HepG2 (cell line): ENCODE data around the gene PRKACA. TPM values are rescaled to one million over a fixed set of nuclear protein-coding genes. Genes with fewer than 3 reads are reported as not detected.

ENCODE experiments used
- DPF2 ChIP-seq: sonication (generic); formaldehyde crosslinking; IDR thresholded peaks from 2 replicates; pipeline ENCODE4 v1.4.0; 2020; ENCODE audit warnings: mild to moderate bottlenecking, low read depth, missing genetic modification reagents, borderline replicate concordance
- HNRNPK ChIP-seq: fragments of 200-400 bp; formaldehyde crosslinking; IDR thresholded peaks from 2 replicates; pipeline ENCODE4 v1.6.1; 2018; ENCODE audit warnings: low read length, low read depth, moderate library complexity, mild to moderate bottlenecking; ENCODE audit not compliant: poor library complexity, severe bottlenecking
- HOXA3 ChIP-seq: sonication (generic); formaldehyde crosslinking; IDR thresholded peaks from 2 replicates; pipeline ENCODE4 v1.5.0; 2020; ENCODE audit warnings: missing genetic modification reagents
- KDM3A ChIP-seq: IDR thresholded peaks from 2 replicates; pipeline ENCODE4 v1.6.1; 2018; ENCODE audit warnings: low read depth, missing compliant biosample characterization
- MXI1 ChIP-seq: IDR thresholded peaks from 3 replicates; pipeline ENCODE4 v1.6.1; 2012; ENCODE audit warnings: low read depth, low read length, inconsistent platforms, borderline replicate concordance
- NCOA5 ChIP-seq: sonication (generic); formaldehyde crosslinking; IDR thresholded peaks from 2 replicates; pipeline ENCODE4 v1.4.0; 2020; ENCODE audit warnings: missing genetic modification reagents
- RARG ChIP-seq: sonication (generic); formaldehyde crosslinking; IDR thresholded peaks from 2 replicates; pipeline ENCODE4 v1.4.0; 2020; ENCODE audit warnings: low read depth, mild to moderate bottlenecking, missing genetic modification reagents
- SMC3 ChIP-seq: IDR thresholded peaks from 2 replicates; pipeline ENCODE4 v1.6.1; 2011; ENCODE audit warnings: low read length, improper control_type of control experiment
- ZNF282 ChIP-seq: fragments of 450-650 bp; IDR thresholded peaks from 2 replicates; pipeline ENCODE4 v1.6.1; 2018; ENCODE audit not compliant: partially characterized antibody
- polyA plus RNA-seq, 8 experiments: library from polyadenylated mRNA; depleted of rRNA in 3 of 8; stranded (reverse) in 7 of 8; unstranded in 1 of 8; fragments of >200 nt; fragmentation: Illumina TruSeq in 4 of 8; extraction: Trizol in 4 of 8; gene quantifications; 2 replicates each; pipeline versions ENCODE4 v1.2.1 to v1.2.3, GENCODE V29; 2011 to 2016; ENCODE audit warnings: low read depth in 4 of 8, missing spikeins in 1 of 8, mixed read lengths in 1 of 8; ENCODE audit not compliant: insufficient read depth in 1 of 8
- total RNA-seq, 5 experiments: library from RNA; depleted of rRNA; stranded (reverse); fragments of >200 nt; fragmentation: Illumina TruSeq; extraction: Trizol; gene quantifications; 2 replicates each; pipeline ENCODE4 v1.2.3, GENCODE V29; 2016; ENCODE audit warnings: low read depth in 1 of 5
- TF ChIP-seq, protein P1 (sequence below): sonication (generic); formaldehyde crosslinking; conservative IDR thresholded peaks from 2 replicates; pipeline ENCODE4 v1.8.0; 2022; ENCODE audit warnings: low read depth, missing genetic modification reagents
- TF ChIP-seq, protein P2 (sequence below): sonication (generic); formaldehyde crosslinking; IDR thresholded peaks from 2 replicates; pipeline ENCODE4 v1.4.0; 2020; ENCODE audit warnings: mild to moderate bottlenecking, missing genetic modification reagents
- TF ChIP-seq, protein P3 (sequence below): sonication (generic); formaldehyde crosslinking; IDR thresholded peaks from 2 replicates; pipeline ENCODE4 v1.5.0; 2020; ENCODE audit warnings: mild to moderate bottlenecking, missing genetic modification reagents, moderate library complexity
- TF ChIP-seq, protein P4 (sequence below): sonication (generic); formaldehyde crosslinking; IDR thresholded peaks from 2 replicates; pipeline ENCODE4 v1.4.0; 2020; ENCODE audit warnings: low read depth, mild to moderate bottlenecking, missing genetic modification reagents
- TF ChIP-seq, protein P5 (sequence below): sonication (generic); formaldehyde crosslinking; IDR thresholded peaks from 2 replicates; pipeline ENCODE4 v1.4.0; 2020; ENCODE audit warnings: missing genetic modification reagents, mild to moderate bottlenecking, borderline replicate concordance
- TF ChIP-seq, protein P6 (sequence below): sonication (generic); formaldehyde crosslinking; IDR thresholded peaks from 2 replicates; pipeline ENCODE4 v1.8.1; 2023; ENCODE audit warnings: mild to moderate bottlenecking, missing genetic modification reagents, borderline replicate concordance
- TF ChIP-seq, protein P7 (sequence below): IDR thresholded peaks from 2 replicates; pipeline ENCODE4 v1.6.1; 2018; ENCODE audit warnings: missing genetic modification reagents, mild to moderate bottlenecking, missing compliant biosample characterization

The PRKACA gene
- total and polyA plus RNA-seq, 2 of the 13 experiments (the other 11 are each of a cell fraction or from before 2014, with no cell fraction given) = 11.0 to 18.2 TPM

DNA sequence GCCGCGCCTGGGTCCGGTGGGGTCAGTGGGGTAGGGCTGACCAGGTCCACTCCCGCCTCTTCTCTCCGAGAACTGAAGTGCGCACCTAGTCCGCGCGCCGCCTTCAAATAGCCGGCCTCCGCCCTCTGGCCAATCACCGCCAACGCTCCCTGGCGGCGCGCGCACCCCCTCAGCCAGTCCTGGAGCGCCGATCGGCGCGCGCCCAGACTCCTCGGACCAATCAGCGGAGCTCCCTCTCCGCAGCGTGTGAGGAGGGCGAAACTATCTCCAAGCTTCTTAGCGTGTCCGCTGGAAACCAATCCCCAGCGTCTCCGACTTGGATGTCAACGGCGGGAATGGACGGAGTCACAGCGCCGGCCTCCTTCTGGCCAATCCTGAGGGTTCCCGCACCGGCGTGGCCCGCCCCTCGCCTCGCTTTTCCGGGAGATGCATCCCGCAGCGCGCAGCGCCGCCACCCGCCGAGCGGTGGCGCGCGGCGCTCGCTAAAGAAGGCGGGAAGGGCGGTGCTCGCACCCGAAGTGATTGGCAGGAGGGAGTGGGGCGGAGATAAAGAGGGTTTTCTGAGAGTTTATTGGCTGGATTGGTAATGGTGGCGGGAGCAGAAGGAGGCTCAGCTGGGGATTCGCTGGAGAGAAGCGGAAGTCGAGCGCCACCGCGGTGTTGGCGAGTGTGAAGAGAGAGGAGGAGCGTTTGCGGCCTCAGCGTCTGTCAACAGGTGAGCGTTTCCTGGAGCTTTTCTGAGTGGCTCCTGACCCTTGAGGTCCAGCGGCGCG, 19.1 kb upstream of the PRKACA start, which contains the start of gene ASF1B (continued):
- TF ChIP-seq, protein P1, sequence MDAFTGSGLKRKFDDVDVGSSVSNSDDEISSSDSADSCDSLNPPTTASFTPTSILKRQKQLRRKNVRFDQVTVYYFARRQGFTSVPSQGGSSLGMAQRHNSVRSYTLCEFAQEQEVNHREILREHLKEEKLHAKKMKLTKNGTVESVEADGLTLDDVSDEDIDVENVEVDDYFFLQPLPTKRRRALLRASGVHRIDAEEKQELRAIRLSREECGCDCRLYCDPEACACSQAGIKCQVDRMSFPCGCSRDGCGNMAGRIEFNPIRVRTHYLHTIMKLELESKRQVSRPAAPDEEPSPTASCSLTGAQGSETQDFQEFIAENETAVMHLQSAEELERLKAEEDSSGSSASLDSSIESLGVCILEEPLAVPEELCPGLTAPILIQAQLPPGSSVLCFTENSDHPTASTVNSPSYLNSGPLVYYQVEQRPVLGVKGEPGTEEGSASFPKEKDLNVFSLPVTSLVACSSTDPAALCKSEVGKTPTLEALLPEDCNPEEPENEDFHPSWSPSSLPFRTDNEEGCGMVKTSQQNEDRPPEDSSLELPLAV (CRISPR knock-in tag) = peak; percentile 87; the same call in 1 of the 2 replicates
- TF ChIP-seq NCOA5 (CRISPR knock-in tag) (no peak), ZNF282 (no peak), SMC3 (no peak), KDM3A (CRISPR knock-in tag) (peak; percentile 42; the same call in 1 of the 2 replicates), HNRNPK (peak; percentile 49), DPF2 (CRISPR knock-in tag) (no peak), HOXA3 (CRISPR knock-in tag) (peak; percentile 34; the same call in 1 of the 2 replicates), MXI1 (peak; percentile 77; the same call in 2 of the 3 replicates), RARG (no peak)
- TF ChIP-seq, protein P2, sequence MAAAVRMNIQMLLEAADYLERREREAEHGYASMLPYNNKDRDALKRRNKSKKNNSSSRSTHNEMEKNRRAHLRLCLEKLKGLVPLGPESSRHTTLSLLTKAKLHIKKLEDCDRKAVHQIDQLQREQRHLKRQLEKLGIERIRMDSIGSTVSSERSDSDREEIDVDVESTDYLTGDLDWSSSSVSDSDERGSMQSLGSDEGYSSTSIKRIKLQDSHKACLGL = peak; percentile 78; the same call in 1 of the 2 replicates
- TF ChIP-seq, protein P3, sequence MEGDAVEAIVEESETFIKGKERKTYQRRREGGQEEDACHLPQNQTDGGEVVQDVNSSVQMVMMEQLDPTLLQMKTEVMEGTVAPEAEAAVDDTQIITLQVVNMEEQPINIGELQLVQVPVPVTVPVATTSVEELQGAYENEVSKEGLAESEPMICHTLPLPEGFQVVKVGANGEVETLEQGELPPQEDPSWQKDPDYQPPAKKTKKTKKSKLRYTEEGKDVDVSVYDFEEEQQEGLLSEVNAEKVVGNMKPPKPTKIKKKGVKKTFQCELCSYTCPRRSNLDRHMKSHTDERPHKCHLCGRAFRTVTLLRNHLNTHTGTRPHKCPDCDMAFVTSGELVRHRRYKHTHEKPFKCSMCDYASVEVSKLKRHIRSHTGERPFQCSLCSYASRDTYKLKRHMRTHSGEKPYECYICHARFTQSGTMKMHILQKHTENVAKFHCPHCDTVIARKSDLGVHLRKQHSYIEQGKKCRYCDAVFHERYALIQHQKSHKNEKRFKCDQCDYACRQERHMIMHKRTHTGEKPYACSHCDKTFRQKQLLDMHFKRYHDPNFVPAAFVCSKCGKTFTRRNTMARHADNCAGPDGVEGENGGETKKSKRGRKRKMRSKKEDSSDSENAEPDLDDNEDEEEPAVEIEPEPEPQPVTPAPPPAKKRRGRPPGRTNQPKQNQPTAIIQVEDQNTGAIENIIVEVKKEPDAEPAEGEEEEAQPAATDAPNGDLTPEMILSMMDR = peak; percentile 93
- TF ChIP-seq, protein P4, sequence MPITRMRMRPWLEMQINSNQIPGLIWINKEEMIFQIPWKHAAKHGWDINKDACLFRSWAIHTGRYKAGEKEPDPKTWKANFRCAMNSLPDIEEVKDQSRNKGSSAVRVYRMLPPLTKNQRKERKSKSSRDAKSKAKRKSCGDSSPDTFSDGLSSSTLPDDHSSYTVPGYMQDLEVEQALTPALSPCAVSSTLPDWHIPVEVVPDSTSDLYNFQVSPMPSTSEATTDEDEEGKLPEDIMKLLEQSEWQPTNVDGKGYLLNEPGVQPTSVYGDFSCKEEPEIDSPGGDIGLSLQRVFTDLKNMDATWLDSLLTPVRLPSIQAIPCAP = no peak; the same call in 1 of the 2 replicates
- TF ChIP-seq, protein P5, sequence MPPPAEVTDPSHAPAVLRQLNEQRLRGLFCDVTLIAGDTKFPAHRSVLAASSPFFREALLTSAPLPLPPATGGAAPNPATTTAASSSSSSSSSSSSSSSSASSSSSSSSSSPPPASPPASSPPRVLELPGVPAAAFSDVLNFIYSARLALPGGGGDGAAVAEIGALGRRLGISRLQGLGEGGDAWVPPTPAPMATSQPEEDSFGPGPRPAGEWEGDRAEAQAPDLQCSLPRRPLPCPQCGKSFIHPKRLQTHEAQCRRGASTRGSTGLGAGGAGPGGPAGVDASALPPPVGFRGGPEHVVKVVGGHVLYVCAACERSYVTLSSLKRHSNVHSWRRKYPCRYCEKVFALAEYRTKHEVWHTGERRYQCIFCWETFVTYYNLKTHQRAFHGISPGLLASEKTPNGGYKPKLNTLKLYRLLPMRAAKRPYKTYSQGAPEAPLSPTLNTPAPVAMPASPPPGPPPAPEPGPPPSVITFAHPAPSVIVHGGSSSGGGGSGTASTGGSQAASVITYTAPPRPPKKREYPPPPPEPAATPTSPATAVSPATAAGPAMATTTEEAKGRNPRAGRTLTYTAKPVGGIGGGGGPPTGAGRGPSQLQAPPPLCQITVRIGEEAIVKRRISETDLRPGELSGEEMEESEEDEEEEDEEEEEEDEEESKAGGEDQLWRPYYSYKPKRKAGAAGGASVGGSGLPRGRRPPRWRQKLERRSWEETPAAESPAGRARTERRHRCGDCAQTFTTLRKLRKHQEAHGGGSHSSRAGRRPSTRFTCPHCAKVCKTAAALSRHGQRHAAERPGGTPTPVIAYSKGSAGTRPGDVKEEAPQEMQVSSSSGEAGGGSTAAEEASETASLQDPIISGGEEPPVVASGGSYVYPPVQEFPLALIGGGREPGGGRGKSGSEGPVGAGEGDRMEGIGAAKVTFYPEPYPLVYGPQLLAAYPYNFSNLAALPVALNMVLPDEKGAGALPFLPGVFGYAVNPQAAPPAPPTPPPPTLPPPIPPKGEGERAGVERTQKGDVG (CRISPR knock-in tag) = no peak
- TF ChIP-seq, protein P6, sequence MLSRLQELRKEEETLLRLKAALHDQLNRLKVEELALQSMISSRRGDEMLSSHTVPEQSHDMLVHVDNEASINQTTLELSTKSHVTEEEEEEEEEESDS = 0 out of 2 replicates have a peak, but pooled peaks have one; percentile 70
- TF ChIP-seq, protein P7, sequence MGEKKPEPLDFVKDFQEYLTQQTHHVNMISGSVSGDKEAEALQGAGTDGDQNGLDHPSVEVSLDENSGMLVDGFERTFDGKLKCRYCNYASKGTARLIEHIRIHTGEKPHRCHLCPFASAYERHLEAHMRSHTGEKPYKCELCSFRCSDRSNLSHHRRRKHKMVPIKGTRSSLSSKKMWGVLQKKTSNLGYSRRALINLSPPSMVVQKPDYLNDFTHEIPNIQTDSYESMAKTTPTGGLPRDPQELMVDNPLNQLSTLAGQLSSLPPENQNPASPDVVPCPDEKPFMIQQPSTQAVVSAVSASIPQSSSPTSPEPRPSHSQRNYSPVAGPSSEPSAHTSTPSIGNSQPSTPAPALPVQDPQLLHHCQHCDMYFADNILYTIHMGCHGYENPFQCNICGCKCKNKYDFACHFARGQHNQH (CRISPR knock-in tag) = peak; percentile 28
